H1 (cell line): ENCODE data around the gene SLC10A2. TPM values are rescaled to one million over a fixed set of nuclear protein-coding genes. Genes with fewer than 3 reads are reported as not detected.

Experiments used
- CTCF ChIA-PET: fragments of 300-600 bp; sonication (Branson Sonifier 250); formaldehyde crosslinking; loops from one replicate; lab custom pipeline; 2021; ENCODE audit not compliant: partially characterized antibody; lab: Charles Lee
- POLR2A ChIA-PET: fragments of 300-600 bp; sonication (Branson Sonifier 250); formaldehyde crosslinking; loops from one replicate; lab custom pipeline; 2021; ENCODE audit warnings: inconsistent platforms; ENCODE audit not compliant: partially characterized antibody; lab: Charles Lee
- DNase-seq, 2 experiments: peaks; one replicate each; pipeline versions ENCODE4 v3.0.0 to v3.0.0-alpha.2; 2010 to 2022; ENCODE audit warnings: low spot score in 2 of 2, low read depth in 1 of 2, mixed read lengths in 1 of 2
- FAIRE-seq: peaks from 2 replicates; lab custom pipeline; 2011; peaks lifted over from hg19 to GRCh38; lab: Jason Lieb, UNC
- H2AFZ ChIP-seq: 2 replicates; pipeline ENCODE4 v1.8.1; 2012; ENCODE audit warnings: low read length, inconsistent platforms
- H2AK5ac ChIP-seq: 2 replicates; pipeline ENCODE4 v1.6.1; 2013; ENCODE audit warnings: low read depth, low read length
- H2BK120ac ChIP-seq: replicated peaks from 2 replicates; pipeline ENCODE3; 2013; ENCODE audit warnings: low read depth, low read length, inconsistent platforms
- H2BK12ac ChIP-seq: 2 replicates; pipeline ENCODE4 v1.6.1; 2013; ENCODE audit warnings: low read depth, low read length
- H2BK15ac ChIP-seq: 2 replicates; pipeline ENCODE4 v1.6.1; 2013; ENCODE audit warnings: low read length
- H2BK20ac ChIP-seq: 2 replicates; pipeline ENCODE4 v1.6.1; 2013; ENCODE audit warnings: low read length
- H2BK5ac ChIP-seq: 2 replicates; pipeline ENCODE4 v1.6.1; 2013; ENCODE audit warnings: low read depth, low read length
- H3K14ac ChIP-seq: 2 replicates; pipeline ENCODE4 v1.6.1; 2013; ENCODE audit warnings: inconsistent platforms; ENCODE audit not compliant: insufficient read length
- H3K18ac ChIP-seq: 2 replicates; pipeline ENCODE4 v1.6.1; 2013; ENCODE audit warnings: low read length; ENCODE audit errors: extremely low read depth
- H3K23ac ChIP-seq: 2 replicates; pipeline ENCODE4 v1.6.1; 2013; ENCODE audit warnings: inconsistent platforms; ENCODE audit not compliant: insufficient read length
- H3K23me2 ChIP-seq: 2 replicates; pipeline ENCODE4 v1.6.1; 2013; ENCODE audit warnings: low read depth, low read length
- H3K27ac ChIP-seq: 2 replicates; pipeline ENCODE4 v1.6.1; 2011; ENCODE audit warnings: low read depth, low read length, inconsistent platforms
- H3K27me3 ChIP-seq, 4 experiments: replicated peaks in 1 of 4; 1 replicate in 1 of 4; 2 replicates in 3 of 4; pipeline versions ENCODE4 v1.6.1 to v1.8.1; 2011 to 2013; ENCODE audit warnings: low read length in 3 of 4, mild to moderate bottlenecking in 3 of 4, inconsistent platforms in 2 of 4, mixed read lengths in 2 of 4, moderate library complexity in 1 of 4; ENCODE audit not compliant: control insufficient read depth in 3 of 4, insufficient read depth in 3 of 4; ENCODE audit errors: extremely low read depth in 1 of 4
- H3K36me3 ChIP-seq, 4 experiments: 2 replicates each; pipeline versions ENCODE4 v1.6.1 to v1.8.1; 2011 to 2013; ENCODE audit warnings: mild to moderate bottlenecking in 4 of 4, low read length in 3 of 4, moderate library complexity in 2 of 4, control low read depth in 1 of 4, inconsistent platforms in 1 of 4; ENCODE audit not compliant: insufficient read depth in 4 of 4, control insufficient read depth in 2 of 4
- H3K4ac ChIP-seq: replicated peaks from 2 replicates; pipeline ENCODE3; 2013; ENCODE audit warnings: low read length, low read depth, mixed read lengths, inconsistent platforms; ENCODE audit not compliant: insufficient read length
- H3K4me1 ChIP-seq, 4 experiments: replicated peaks in 1 of 4; 1 replicate in 1 of 4; 2 replicates in 3 of 4; pipeline versions ENCODE4 v1.6.1 to v1.8.1; 2011 to 2013; ENCODE audit warnings: low read length in 3 of 4, inconsistent platforms in 2 of 4, mixed read lengths in 1 of 4; ENCODE audit not compliant: insufficient read depth in 4 of 4, control insufficient read depth in 3 of 4
- H3K4me2 ChIP-seq, 2 experiments: 2 replicates each; pipeline versions ENCODE4 v1.6.1 to v1.8.1; 2011 to 2013; ENCODE audit warnings: low read depth in 2 of 2, low read length in 2 of 2, control low read depth in 1 of 2, inconsistent platforms in 1 of 2, mild to moderate bottlenecking in 1 of 2; ENCODE audit not compliant: insufficient read depth in 1 of 2
- H3K4me3 ChIP-seq, 4 experiments: fragments of 200-600, 300-600 bp in 1 of 4; sonication (generic), shearing (Covaris generic), sonication (Bioruptor Twin) in 1 of 4; 2 replicates each; pipeline versions ENCODE4 v1.5.1 to v1.8.1; 2011 to 2016; ENCODE audit warnings: low read length in 4 of 4, low read depth in 3 of 4, control low read depth in 2 of 4, inconsistent platforms in 2 of 4, mild to moderate bottlenecking in 2 of 4, mixed read lengths in 1 of 4, moderate library complexity in 1 of 4; ENCODE audit not compliant: insufficient read depth in 2 of 4; ENCODE audit errors: extremely low read depth in 1 of 4
- H3K56ac ChIP-seq: replicated peaks from 2 replicates; pipeline ENCODE3; 2013; ENCODE audit warnings: low read depth, mild to moderate bottlenecking, mixed read lengths, low read length, inconsistent platforms; ENCODE audit not compliant: insufficient read length
- H3K79me1 ChIP-seq: 2 replicates; pipeline ENCODE4 v1.6.1; 2013; ENCODE audit warnings: low read depth, low read length, control low read depth
- H3K79me2 ChIP-seq, 2 experiments: 2 replicates each; pipeline versions ENCODE4 v1.6.1 to v1.8.1; 2012 to 2013; ENCODE audit warnings: low read length in 2 of 2, mild to moderate bottlenecking in 2 of 2, inconsistent platforms in 1 of 2; ENCODE audit not compliant: insufficient read depth in 2 of 2, control insufficient read depth in 1 of 2
- H3K9ac ChIP-seq, 4 experiments: replicated peaks in 1 of 4; 1 replicate in 1 of 4; 2 replicates in 3 of 4; pipeline versions ENCODE4 v1.6.1 to v1.8.1; 2011 to 2013; ENCODE audit warnings: low read depth in 3 of 4, low read length in 3 of 4, control low read depth in 2 of 4, mild to moderate bottlenecking in 2 of 4, moderate library complexity in 2 of 4, inconsistent platforms in 1 of 4; ENCODE audit errors: extremely low read depth in 1 of 4
- H3K9me3 ChIP-seq, 2 experiments: 2 replicates each; pipeline versions ENCODE4 v1.6.1 to v1.8.1; 2012 to 2013; ENCODE audit warnings: mild to moderate bottlenecking in 2 of 2, moderate library complexity in 2 of 2, control low read depth in 1 of 2, inconsistent platforms in 1 of 2, low read depth in 1 of 2, low read length in 1 of 2, mixed read lengths in 1 of 2; ENCODE audit not compliant: insufficient read depth in 2 of 2
- H4K20me1 ChIP-seq, 2 experiments: replicated peaks in 1 of 2; 2 replicates each; pipeline versions ENCODE3 to v1.8.1; 2011 to 2013; ENCODE audit warnings: inconsistent platforms in 2 of 2, low read length in 2 of 2, mild to moderate bottlenecking in 1 of 2; ENCODE audit not compliant: insufficient read depth in 2 of 2, control insufficient read depth in 1 of 2
- H4K5ac ChIP-seq: 2 replicates; pipeline ENCODE4 v1.6.1; 2013; ENCODE audit warnings: low read length, low read depth, mixed read lengths, inconsistent platforms; ENCODE audit not compliant: insufficient read length
- H4K8ac ChIP-seq: 2 replicates; pipeline ENCODE4 v1.8.0; 2013; ENCODE audit warnings: mild to moderate bottlenecking, moderate library complexity, low read length, inconsistent platforms; ENCODE audit not compliant: insufficient read depth; ENCODE audit errors: extremely low read depth
- H4K91ac ChIP-seq: replicated peaks from 2 replicates; pipeline ENCODE3; 2013; ENCODE audit warnings: low read length, mixed read lengths, inconsistent platforms; ENCODE audit not compliant: insufficient read length
- CEBPB ChIP-seq: IDR thresholded peaks from 2 replicates; pipeline ENCODE4 v1.6.1; 2012; ENCODE audit warnings: low read depth, low read length
- WGBS, 2 experiments: shearing (Covaris generic) in 1 of 2; methylation state at CpG; one replicate each; pipeline versions ENCODE4 v1.1.6 to v1.1.7; 2013 to 2015; ENCODE audit warnings: low lambda C conversion rate in 2 of 2, mixed read lengths in 2 of 2, inconsistent platforms in 1 of 2, low coverage in 1 of 2, missing lambda C conversion rate in 1 of 2; ENCODE audit not compliant: insufficient replicate concordance in 2 of 2, insufficient coverage in 1 of 2, insufficient read length in 1 of 2; ENCODE audit errors: extremely low coverage in 1 of 2, missing lambda C conversion rate in 1 of 2; 5-methylcytosine and 5-hydroxymethylcytosine counted together
- polyA plus RNA-seq, 7 experiments: library from polyadenylated mRNA; depleted of rRNA in 3 of 7; stranded (reverse) in 5 of 7; unstranded in 2 of 7; fragments of >200 nt in 5 of 7; fragments of 200-250 nt in 2 of 7; gene quantifications; 1 replicate in 5 of 7; 2 replicates in 1 of 7; 4 replicates in 1 of 7; pipeline versions ENCODE4 v1.2.1 to v1.2.3, GENCODE V29; 2011 to 2013; ENCODE audit warnings: missing spikeins in 2 of 7, mixed read lengths in 2 of 7
- total RNA-seq: library from RNA; stranded (reverse); fragmentation: NEBNext Ultra II Directional; extraction: Animal tissue kit (Norgen Biotek cat#: 25700); gene quantifications from 2 replicates; pipeline ENCODE4 v1.2.1, GENCODE V29; 2021

The SLC10A2 gene
- total and polyA plus RNA-seq, 2 of the 8 experiments (the other 6 are each of a cell fraction or from before 2014, with no cell fraction given) = not detected

DNA sequence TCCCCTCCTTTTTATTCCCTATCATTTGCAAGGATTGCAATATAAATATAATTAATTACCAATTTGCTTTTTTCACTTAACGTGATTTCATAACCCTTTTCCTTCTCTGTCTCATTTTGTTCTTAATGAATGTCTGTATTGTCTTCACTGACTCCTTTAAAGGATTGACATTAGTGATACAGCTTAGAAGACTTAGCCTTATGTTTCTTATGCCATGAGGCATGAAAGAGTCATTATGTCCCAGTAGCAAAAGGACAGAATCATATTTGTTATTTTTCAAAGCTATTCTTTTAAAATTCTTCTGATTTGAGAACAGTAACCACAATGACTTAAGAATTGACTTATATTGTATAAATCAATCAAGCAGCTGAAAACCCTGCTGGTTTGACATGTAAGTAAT, 26.2 kb downstream of the SLC10A2 start:
- H3K18ac ChIP-seq = no peak overlapping the region
- no peaks in the 10 kb centered on the region for H3K79me2 ChIP-seq
- no peaks in the 10 kb centered on the region for H4K20me1 ChIP-seq
- no peak overlapping the region for H4K91ac ChIP-seq
- no peak overlapping the region for H3K9ac ChIP-seq
- no peak overlapping the region for H2BK12ac ChIP-seq
- ChIA-PET POLR2A (no interaction called here), CTCF (interaction anchor here (1.0 to 1.1 kb wide), 2 partner anchors 28 kb away, joined by 3 to 4 read pairs; no protein-coding TSS in a partner anchor)
- WGBS, 2 experiments = 100% methylated on average over 1 of the region's 1 CpG; no CpG with 5 or more reads in 1 of the 2 experiments
- no peak overlapping the region for H2AK5ac ChIP-seq
- FAIRE-seq (no peak), DNase-seq (no peak)
- no peak overlapping the region for H3K4me3 ChIP-seq
- H3K79me1 ChIP-seq = no peaks in the 10 kb centered on the region
- H3K36me3 ChIP-seq = no peaks in the 10 kb centered on the region
- no peaks in the 10 kb centered on the region for H3K27me3 ChIP-seq
- no peak overlapping the region for H2BK5ac ChIP-seq
- no peak for TF ChIP-seq CEBPB
- H2BK20ac ChIP-seq = no peak overlapping the region
- H4K5ac ChIP-seq = no peak overlapping the region
- H3K4ac ChIP-seq = no peak overlapping the region
- H3K4me2 ChIP-seq = no peak overlapping the region
- no peaks in the 10 kb centered on the region for H3K9me3 ChIP-seq
- no peak overlapping the region for H4K8ac ChIP-seq
- H3K56ac ChIP-seq = no peak overlapping the region
- H2BK15ac ChIP-seq = no peak overlapping the region
- no peak overlapping the region for H3K14ac ChIP-seq
- H3K4me1 ChIP-seq = no peaks in the 10 kb centered on the region
- no peak overlapping the region for H3K23ac ChIP-seq
- no peak overlapping the region for H2BK120ac ChIP-seq
- H3K27ac ChIP-seq = no peak overlapping the region
- no peaks in the 10 kb centered on the region for H3K23me2 ChIP-seq
- no peak overlapping the region for H2AFZ ChIP-seq
